ENCODE data around the gene NES. TPM values are rescaled to one million over a fixed set of nuclear protein-coding genes. Genes with fewer than 3 reads are reported as not detected.

Gene NES
- polyA plus RNA-seq, 1 of the 3 experiments (the other 2 are of a cell fraction): 15.8 TPM

- H3K9me3 ChIP-seq: no peaks in the 10 kb centered on the region
- ChIA-PET CTCF (interaction anchor here (1.0 to 45.5 kb wide), 13 partner anchors 4 to 217 kb away, joined by 3 to 2702 read pairs (median 6); partner anchors contain the start of genes CRABP2, ISG20L2, METTL25B and NES), POLR2A (interaction anchor here (0.8 to 2.6 kb wide), 10 partner anchors 10 to 202 kb away, joined by 3 to 12 read pairs (median 6); partner anchors contain the start of genes ISG20L2 and METTL25B)
- H3K27me3 ChIP-seq (ENCODE audit: insufficient read depth): no peaks in the 10 kb centered on the region
- H3K27ac ChIP-seq (ENCODE audit: low read depth in 2 of 2, low read length in 1 of 2): peak overlapping the region; percentile 43 to 98; a peak in 3 of 4 replicates
- H4K20me1 ChIP-seq (ENCODE audit: insufficient read depth): no peaks in the 10 kb centered on the region
- peak overlapping the region; percentile 63; the same call in 1 of the 2 replicates for H3K4me2 ChIP-seq
- peak; percentile 83 for DNase-seq
- peaks cover 44% of the 10 kb centered on the region for H3F3A ChIP-seq (replicated peaks; ENCODE audit: insufficient read depth)
- WGBS (ENCODE audit: low lambda C conversion rate): 24% methylated on average over 9 of the region's 9 CpGs
- no peaks in the 10 kb centered on the region for H3K79me2 ChIP-seq (ENCODE audit: insufficient read depth)
- H2AFZ ChIP-seq (ENCODE audit: low read depth): no peak overlapping the region
- no peak overlapping the region for H3K4me3 ChIP-seq (ENCODE audit: low read depth in 2 of 2, low read length in 1 of 2)
- no peak overlapping the region for H3K9ac ChIP-seq
- H3K9me2 ChIP-seq: no peaks in the 10 kb centered on the region
- no peaks in the 10 kb centered on the region for H3K36me3 ChIP-seq (replicated peaks in 1 of 2; ENCODE audit: control insufficient read depth in 1 of 2, insufficient read depth in 2 of 2, low read length in 1 of 2)
- H3K4me1 ChIP-seq (ENCODE audit: control insufficient read depth in 1 of 2, insufficient read depth in 2 of 2, low read depth in 1 of 2, low read length in 1 of 2): peaks cover 50 to 65% of the 10 kb centered on the region in 2 experiments; a peak in 3 of 4 replicates
- TF ChIP-seq PBX3 (IDR thresholded peaks at IDR 0.05) (peak; percentile 79), NFIC (IDR thresholded peaks at IDR 0.05; ENCODE audit: borderline replicate concordance) (peak; percentile 38; the same call in 1 of the 2 replicates), ELF1 (IDR thresholded peaks at IDR 0.05) (no peak), GABPA (IDR thresholded peaks at IDR 0.05; ENCODE audit: low read depth) (no peak), FOXJ3 (CRISPR knock-in tag; IDR thresholded peaks at IDR 0.05) (no peak), RFX5 (IDR thresholded peaks at IDR 0.05; ENCODE audit: low read length) (no peak), GATA2 (CRISPR knock-in tag; IDR thresholded peaks at IDR 0.05) (peak; percentile 43; the same call in 1 of the 2 replicates), SMC3 (IDR thresholded peaks at IDR 0.05; ENCODE audit: low read depth, low read length) (no peak), RCOR1 (IDR thresholded peaks at IDR 0.05; ENCODE audit: low read length) (peak; percentile 89), CHD2 (IDR thresholded peaks at IDR 0.05; ENCODE audit: low read length, partially characterized antibody) (peak; percentile 89), MXI1 (IDR thresholded peaks at IDR 0.05; ENCODE audit: low read depth, low read length) (peak; percentile 33; the same call in 1 of the 2 replicates), YY1 (IDR thresholded peaks at IDR 0.05; ENCODE audit: low read depth) (no peak), USF1 (IDR thresholded peaks at IDR 0.05; ENCODE audit: borderline replicate concordance, low read depth) (no peak), MAX (IDR thresholded peaks at IDR 0.05; ENCODE audit: low read depth) (no peak), TCF12 (IDR thresholded peaks at IDR 0.05) (peak; percentile 97), IRF3 (IDR thresholded peaks at IDR 0.05; ENCODE audit: low read depth, low read length) (no peak), RXRA (IDR thresholded peaks at IDR 0.05; ENCODE audit: borderline replicate concordance, low read depth) (peak; percentile 88; the same call in 1 of the 2 replicates), TEAD4 (IDR thresholded peaks at IDR 0.05; ENCODE audit: borderline replicate concordance, insufficient read depth) (no peak), JUND (IDR thresholded peaks at IDR 0.05) (peak; percentile 17; the same call in 1 of the 2 replicates), USF2 (IDR thresholded peaks at IDR 0.05; ENCODE audit: borderline replicate concordance, low read depth, low read length) (no peak), POLR2AphosphoS5 (IDR thresholded peaks at IDR 0.05; ENCODE audit: low read depth, low read length) (peak; percentile 83), FOSL2 (IDR thresholded peaks at IDR 0.05; ENCODE audit: borderline replicate concordance, low read depth) (no peak), ZBTB33 (IDR thresholded peaks at IDR 0.05; ENCODE audit: borderline replicate concordance, low read depth) (0 out of 2 replicates have a peak, but pooled peaks have one; percentile 17), NRF1 (IDR thresholded peaks at IDR 0.05; ENCODE audit: low read depth, low read length) (no peak), SIN3A (IDR thresholded peaks at IDR 0.05; ENCODE audit: borderline replicate concordance, low read depth, low read length) (no peak; the same call in 1 of the 2 replicates), RAD21 (IDR thresholded peaks at IDR 0.05; ENCODE audit: low read length) (no peak), EP300 (IDR thresholded peaks at IDR 0.05; ENCODE audit: borderline replicate concordance in 1 of 2, low read depth in 1 of 2, low read length in 1 of 2) (peak; percentile 72 to 97; a peak in 3 of 4 replicates)
Measured at GRCh38 chr1:156711011-156711817, 34.0 kb upstream of the NES start.

Measured in SK-N-SH (cell line).